DMS79 (cell line): ENCODE results near the gene BLID.
A peak's percentile ranks its signal among the peaks of the same experiment; 100 is the strongest.

Source experiments
- DNase-seq: peaks from one replicate; lab custom pipeline; 2025; lab: John Stamatoyannopoulos, UW

BLID gene

GRCh38 chr11:122105044-122105758 lies 10.8 kb downstream of the BLID start:
- no peak for DNase-seq

- DNase-seq = no peak
These were observed 11.7 kb downstream of the BLID start for GRCh38 chr11:122104341-122104740.

GRCh38 chr11:122103726-122104125 lies 12.3 kb downstream of the BLID start:
- DNase-seq = no peak

GRCh38 chr11:122103321-122103720 lies 12.7 kb downstream of the BLID start:
- DNase-seq = no peak

- no peak for DNase-seq
These were observed 13.6 kb downstream of the BLID start for GRCh38 chr11:122102426-122102825.

GRCh38 chr11:122101625-122102291 lies 14.3 kb downstream of the BLID start:
- DNase-seq = peak; percentile 82

- DNase-seq = peak; percentile 62
These were observed 15.3 kb downstream of the BLID start for GRCh38 chr11:122100756-122101080.

GRCh38 chr11:122100037-122100755 lies 15.8 kb downstream of the BLID start:
- DNase-seq = peak; percentile 75

- peak; percentile 68 for DNase-seq
These were observed 16.5 kb downstream of the BLID start for GRCh38 chr11:122099374-122100036.

- peak; percentile 45 for DNase-seq
These were observed 17.6 kb downstream of the BLID start for GRCh38 chr11:122098261-122098980.

- DNase-seq = peak; percentile 92
These were observed 18.5 kb downstream of the BLID start for GRCh38 chr11:122097419-122098001.

- DNase-seq = no peak
These were observed 19.5 kb downstream of the BLID start for GRCh38 chr11:122096272-122097112.

GRCh38 chr11:122095681-122096262 lies 20.2 kb downstream of the BLID start:
- peak; percentile 79 for DNase-seq

GRCh38 chr11:122094836-122095235 lies 21.2 kb downstream of the BLID start:
- peak; percentile 62 for DNase-seq

GRCh38 chr11:122093731-122094275 lies 22.2 kb downstream of the BLID start:
- DNase-seq = no peak

- no peak for DNase-seq
These were observed 24.2 kb downstream of the BLID start for GRCh38 chr11:122091835-122092234.

- DNase-seq = no peak
These were observed 26.9 kb downstream of the BLID start for GRCh38 chr11:122089111-122089510.

- no peak for DNase-seq
These were observed 30.3 kb downstream of the BLID start for GRCh38 chr11:122085712-122086111.

- DNase-seq = no peak
These were observed 30.8 kb downstream of the BLID start for GRCh38 chr11:122085264-122085663.

- DNase-seq = no peak
These were observed 33.8 kb downstream of the BLID start for GRCh38 chr11:122082205-122082604.
